AG10803 (cell line): Measurements from ENCODE around the gene BIRC6.

Source experiments
- DNase-seq: peaks from one replicate; pipeline ENCODE4 v3.0.0; 2010; ENCODE audit warnings: low read depth
- H3K4me3 ChIP-seq: 2 replicates; pipeline ENCODE4 v1.5.1; 2011; ENCODE audit warnings: mild to moderate bottlenecking, low read length, control low read depth
- CTCF ChIP-seq: conservative IDR thresholded peaks from 2 replicates; pipeline ENCODE4 v1.5.1; 2011; ENCODE audit warnings: mild to moderate bottlenecking, low read length, control low read depth, inconsistent platforms

The BIRC6 gene

DNA sequence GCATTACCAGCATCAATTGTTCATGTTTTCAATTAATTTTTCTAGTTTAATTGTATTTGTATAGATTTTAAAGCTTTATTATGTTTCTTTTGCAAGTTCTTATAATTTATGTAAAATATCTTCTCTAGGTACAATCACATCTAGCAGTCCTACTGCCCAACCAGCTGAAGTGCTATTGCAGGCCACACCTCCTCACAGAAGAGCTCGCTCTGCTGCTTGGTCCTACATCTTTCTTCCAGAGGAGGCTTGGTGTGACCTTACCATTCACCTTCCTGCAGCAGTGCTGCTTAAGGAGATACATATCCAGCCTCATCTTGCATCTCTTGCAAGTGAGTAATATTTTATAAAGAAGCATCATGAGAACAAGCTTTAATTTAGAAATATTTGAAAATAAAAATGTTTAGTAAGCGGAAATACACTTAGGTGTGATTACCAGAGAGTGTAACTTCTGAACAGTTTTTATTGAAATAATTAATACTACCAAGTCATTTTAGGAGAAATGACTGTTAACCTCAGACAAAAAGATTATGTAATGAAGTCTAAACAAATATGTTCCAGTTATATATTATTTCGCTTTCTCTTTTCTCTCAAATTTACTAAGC, 148.2 kb downstream of the BIRC6 start:
- H3K4me3 ChIP-seq, result no peak overlapping the region
- DNase-seq, result no peak
- TF ChIP-seq CTCF, result no peak

- H3K4me3 ChIP-seq, result no peak overlapping the region
- no peak for DNase-seq
- no peak for TF ChIP-seq CTCF
Observed at GRCh38 chr2:32506446-32506845, 149.6 kb downstream of the BIRC6 start.

GRCh38 chr2:32514946-32515345, 158.1 kb downstream of the BIRC6 start:
- H3K4me3 ChIP-seq, result no peak overlapping the region
- TF ChIP-seq CTCF, result no peak
- no peak for DNase-seq

- no peak overlapping the region for H3K4me3 ChIP-seq
- no peak for DNase-seq
- no peak for TF ChIP-seq CTCF
Observed at GRCh38 chr2:32516567-32516966, 159.7 kb downstream of the BIRC6 start.

- no peak overlapping the region for H3K4me3 ChIP-seq
- TF ChIP-seq CTCF, result no peak
- no peak for DNase-seq
Observed at GRCh38 chr2:32522770-32523169, 165.9 kb downstream of the BIRC6 start.

DNA sequence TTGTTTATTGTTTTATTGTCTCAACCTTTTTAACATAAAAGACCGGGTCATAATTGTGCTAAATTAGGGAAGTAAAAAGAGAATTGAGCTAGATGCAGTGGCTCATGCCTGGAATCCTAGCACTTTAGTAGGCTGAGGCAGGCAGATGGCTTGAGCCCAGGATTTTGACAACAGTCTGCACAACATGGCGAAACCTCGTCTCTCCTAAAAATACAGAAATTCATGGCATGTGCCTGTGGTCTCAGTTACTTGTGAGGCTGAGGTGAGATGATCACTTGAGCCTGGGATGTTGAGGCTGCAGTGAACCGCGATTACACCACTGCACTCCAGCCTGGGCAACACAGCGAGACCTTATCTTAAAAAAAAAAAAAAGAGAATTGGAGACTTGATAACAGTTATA, 166.9 kb downstream of the BIRC6 start:
- TF ChIP-seq CTCF, result no peak
- DNase-seq, result peak; percentile 27
- no peak overlapping the region for H3K4me3 ChIP-seq

GRCh38 chr2:32532341-32532740, 175.5 kb downstream of the BIRC6 start:
- DNase-seq, result no peak
- no peak for TF ChIP-seq CTCF
- no peak overlapping the region for H3K4me3 ChIP-seq
